Neutrophil (primary cell): ENCODE results near the gene GAPDH.
A peak's percentile ranks its signal among the peaks of the same experiment; 100 is the strongest.
"Not testable (repeated sequence)": the region's sequence is repeated elsewhere in the genome, so short reads cannot be mapped to it uniquely, and the experiment has no call there.

Experiments
- H3K27ac ChIP-seq: fragments of 200-600 bp; sonication (generic); 2 replicates; pipeline ENCODE4 v1.5.1; 2016; ENCODE audit warnings: mild to moderate bottlenecking, moderate library complexity
- H3K27me3 ChIP-seq: fragments of 200-600 bp; sonication (generic); 2 replicates; pipeline ENCODE4 v1.6.0; 2016; ENCODE audit warnings: mild to moderate bottlenecking
- H3K36me3 ChIP-seq: fragments of 200-600 bp; sonication (generic); 2 replicates; pipeline ENCODE4 v1.5.1; 2017
- H3K4me1 ChIP-seq, 2 experiments: fragments of 200-600 bp in 1 of 2; sonication (generic) in 1 of 2; 1 replicate in 1 of 2; 2 replicates in 1 of 2; pipeline versions ENCODE4 v1.5.1 to v1.6.1; 2013 to 2016; ENCODE audit warnings: low read depth in 1 of 2, low read length in 1 of 2, mild to moderate bottlenecking in 1 of 2, moderate library complexity in 1 of 2; ENCODE audit not compliant: control insufficient read depth in 1 of 2, insufficient read depth in 1 of 2
- H3K4me3 ChIP-seq, 2 experiments: fragments of 200-600 bp in 1 of 2; sonication (generic) in 1 of 2; 1 replicate in 1 of 2; 2 replicates in 1 of 2; pipeline ENCODE4 v1.5.1; 2013 to 2016; ENCODE audit warnings: low read depth in 1 of 2, low read length in 1 of 2, mild to moderate bottlenecking in 1 of 2, moderate library complexity in 1 of 2
- H3K9me3 ChIP-seq: fragments of 200-600 bp; sonication (generic); 2 replicates; pipeline ENCODE4 v1.5.1; 2016
- CTCF ChIP-seq: fragments of 200-600 bp; sonication (generic); IDR thresholded peaks from 2 replicates; pipeline ENCODE4 v1.5.1; 2016; ENCODE audit warnings: antibody characterized with exemption

Gene GAPDH

GRCh38 chr12:6551496-6552139 is 17.3 kb downstream of the GAPDH start:
- Histone ChIP-seq H3K4me1 (peaks cover 81 to 87% of the 10 kb centered on the region in 2 experiments), H3K27ac (peak overlapping the region; percentile 94)
- TF ChIP-seq CTCF = no peak

GRCh38 chr12:6552140-6552551 is 17.8 kb downstream of the GAPDH start:
- H3K27me3 ChIP-seq = no peaks in the 10 kb centered on the region
- H3K36me3 ChIP-seq = peaks cover 15% of the 10 kb centered on the region
- peak overlapping the region; percentile 94 for H3K27ac ChIP-seq
- TF ChIP-seq CTCF = no peak
- peak overlapping the region in 1 of 2 experiments; percentile 57 for H3K4me3 ChIP-seq
- H3K4me1 ChIP-seq = peaks cover 87% of the 10 kb centered on the region in 2 experiments
- no peaks in the 10 kb centered on the region for H3K9me3 ChIP-seq

More at GRCh38 chr12:6551496-6552139, 17.3 kb downstream of the GAPDH start:
- Histone ChIP-seq H3K9me3 (no peaks in the 10 kb centered on the region), H3K36me3 (peaks cover 20% of the 10 kb centered on the region), H3K27me3 (no peaks in the 10 kb centered on the region), H3K4me3 (peak overlapping the region; percentile 57 to 65)

GRCh38 chr12:6553051-6553868 is 18.9 kb downstream of the GAPDH start:
- Histone ChIP-seq H3K9me3 (no peaks in the 10 kb centered on the region), H3K36me3 (peaks cover 5% of the 10 kb centered on the region), H3K27ac (no peak overlapping the region), H3K4me1 (peaks cover 89 to 92% of the 10 kb centered on the region in 2 experiments), H3K27me3 (no peaks in the 10 kb centered on the region), H3K4me3 (peak overlapping the region in 1 of 2 experiments; percentile 79)
- no peak for TF ChIP-seq CTCF

GRCh38 chr12:6554168-6555017 is 20.1 kb downstream of the GAPDH start:
- peak overlapping the region; percentile 79 to 92 for H3K4me3 ChIP-seq
- H3K9me3 ChIP-seq = no peaks in the 10 kb centered on the region
- peak overlapping the region; percentile 81 for H3K27ac ChIP-seq
- H3K36me3 ChIP-seq = no peaks in the 10 kb centered on the region
- TF ChIP-seq CTCF = peak; percentile 67
- peaks cover 78 to 82% of the 10 kb centered on the region in 2 experiments for H3K4me1 ChIP-seq
- no peaks in the 10 kb centered on the region for H3K27me3 ChIP-seq

GRCh38 chr12:6555018-6555691 is 20.8 kb downstream of the GAPDH start:
- H3K27me3 ChIP-seq = no peaks in the 10 kb centered on the region
- peaks cover 5% of the 10 kb centered on the region for H3K36me3 ChIP-seq
- H3K4me3 ChIP-seq = peak overlapping the region; percentile 79 to 92
- peak overlapping the region; percentile 81 for H3K27ac ChIP-seq
- no peaks in the 10 kb centered on the region for H3K9me3 ChIP-seq
- H3K4me1 ChIP-seq = peaks cover 70 to 74% of the 10 kb centered on the region in 2 experiments
- TF ChIP-seq CTCF = no peak

GRCh38 chr12:6556496-6556817 is 22.1 kb downstream of the GAPDH start:
- peak overlapping the region; percentile 81 for H3K27ac ChIP-seq
- H3K4me3 ChIP-seq = peak overlapping the region; percentile 79 to 92

More at GRCh38 chr12:6556496-6556817, 22.1 kb downstream of the GAPDH start:
- H3K4me1 ChIP-seq = peaks cover 57 to 61% of the 10 kb centered on the region in 2 experiments
- not testable (repeated sequence) for H3K9me3 ChIP-seq, H3K27me3 ChIP-seq
- H3K36me3 ChIP-seq = peaks cover 15% of the 10 kb centered on the region
